ENCODE data around the gene INTS6.

The INTS6 gene

GRCh38 chr13:51456510-51456909, 3.7 kb upstream of the INTS6 start:
- no peak for DNase-seq (ENCODE audit: low read depth in 3 of 3)

DNA sequence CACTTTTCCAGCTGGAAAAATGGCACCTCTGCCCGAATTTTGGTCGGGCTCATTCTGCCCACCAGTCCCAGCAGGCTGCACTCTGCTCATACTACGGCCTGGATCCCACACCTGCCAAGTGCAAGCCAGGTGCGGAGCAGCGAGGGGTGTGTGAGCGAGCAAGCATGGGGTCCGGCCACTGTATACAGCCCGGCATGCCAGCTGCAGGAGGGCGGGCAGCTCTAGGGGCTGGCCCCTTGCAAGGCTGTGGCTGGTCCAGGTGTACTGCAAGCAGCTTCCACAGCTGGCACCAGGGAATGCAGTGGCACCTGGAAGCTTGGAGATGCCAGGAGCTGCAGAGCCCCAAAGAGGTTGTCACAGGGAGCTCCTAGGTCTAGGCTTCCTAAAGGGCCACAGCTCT, 2.7 kb upstream of the INTS6 start:
- DNase-seq (ENCODE audit: low read depth in 3 of 3): no peak

- peak; percentile 23 to 34 (median 34) for DNase-seq (ENCODE audit: low read depth in 3 of 3)
These were observed 1.3 kb upstream of the INTS6 start for GRCh38 chr13:51453959-51454703.

DNA sequence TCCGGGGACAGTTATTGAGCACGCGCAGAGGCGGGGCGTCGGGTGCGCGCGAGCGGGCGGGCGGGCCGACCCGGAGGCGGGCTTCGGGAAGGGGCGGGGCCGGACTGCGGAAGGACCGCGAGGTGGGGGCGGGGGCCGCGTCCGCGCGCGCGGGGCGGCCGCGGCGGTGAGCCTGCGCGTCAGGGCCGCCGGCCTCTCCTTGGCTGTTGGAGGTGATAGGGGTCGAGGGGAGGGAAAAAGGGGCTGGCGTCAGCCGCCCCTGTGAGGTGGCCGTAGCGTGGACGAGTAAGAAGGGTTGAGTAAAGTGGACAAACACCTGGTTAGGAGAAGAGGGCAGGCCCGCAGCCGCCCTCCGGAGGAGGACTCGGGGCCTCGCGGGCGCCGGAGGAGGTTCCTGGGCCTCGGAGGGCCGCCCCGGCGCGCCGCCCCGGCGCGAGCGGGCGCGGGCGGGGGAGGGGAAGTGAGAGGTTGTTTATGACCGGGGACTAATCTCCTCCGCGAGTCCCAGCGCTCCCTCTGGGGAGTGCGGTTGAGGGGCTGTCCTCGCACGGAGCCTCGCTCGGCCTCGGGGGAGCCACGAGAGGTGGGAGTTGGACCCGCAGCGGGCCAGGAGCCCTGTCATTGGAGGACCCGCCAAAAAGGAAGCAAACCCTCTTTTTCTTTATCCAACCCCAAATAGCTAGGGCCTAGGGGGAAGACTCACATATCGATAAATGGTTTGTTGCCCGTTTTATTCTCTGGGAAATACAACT, 547 bp upstream of the INTS6 start:
- DNase-seq (ENCODE audit: low read depth in 3 of 3): peak in 2 of 3 experiments; percentile 67 to 69

- peak; percentile 50 to 61 (median 60) for DNase-seq (ENCODE audit: low read depth in 3 of 3)
These were observed 1.1 kb downstream of the INTS6 start for GRCh38 chr13:51451467-51452360.

DNA sequence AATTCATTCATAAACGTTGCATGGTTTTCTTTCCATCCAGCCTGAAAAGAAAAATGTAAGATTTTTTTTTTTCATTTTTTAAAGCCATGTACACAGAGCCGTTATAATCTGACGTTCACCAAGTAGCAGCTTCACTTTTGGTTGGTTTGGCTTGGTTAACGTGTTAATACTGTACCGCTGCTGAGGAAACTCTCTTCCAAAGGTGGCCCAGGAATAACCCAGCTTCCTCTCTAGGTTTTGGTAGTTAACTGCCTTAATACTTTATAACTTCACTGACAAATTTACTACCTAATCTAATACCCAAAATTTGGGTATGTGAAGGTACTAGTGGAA, 1.7 kb downstream of the INTS6 start:
- DNase-seq (ENCODE audit: low read depth in 3 of 3): no peak

DNA sequence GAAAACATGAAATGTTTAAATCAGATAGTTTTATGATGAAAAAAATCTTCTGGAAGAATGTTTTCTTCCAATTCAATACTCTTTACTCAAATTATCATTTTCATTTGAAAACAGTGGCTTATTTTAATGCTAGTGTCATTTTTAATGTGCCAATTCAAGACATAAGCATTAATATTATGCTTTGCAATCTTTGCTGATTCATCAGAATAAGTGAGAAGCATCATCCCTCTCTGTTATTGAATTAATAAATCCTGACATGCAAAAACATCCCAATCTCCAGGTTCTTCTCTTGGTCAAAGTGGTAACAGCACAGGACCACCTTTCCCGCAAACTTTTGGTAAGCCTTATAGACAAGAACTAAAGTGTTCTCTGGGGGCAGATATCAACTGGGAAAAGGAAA, 3.8 kb downstream of the INTS6 start:
- no peak for DNase-seq (ENCODE audit: low read depth in 3 of 3)

DNA sequence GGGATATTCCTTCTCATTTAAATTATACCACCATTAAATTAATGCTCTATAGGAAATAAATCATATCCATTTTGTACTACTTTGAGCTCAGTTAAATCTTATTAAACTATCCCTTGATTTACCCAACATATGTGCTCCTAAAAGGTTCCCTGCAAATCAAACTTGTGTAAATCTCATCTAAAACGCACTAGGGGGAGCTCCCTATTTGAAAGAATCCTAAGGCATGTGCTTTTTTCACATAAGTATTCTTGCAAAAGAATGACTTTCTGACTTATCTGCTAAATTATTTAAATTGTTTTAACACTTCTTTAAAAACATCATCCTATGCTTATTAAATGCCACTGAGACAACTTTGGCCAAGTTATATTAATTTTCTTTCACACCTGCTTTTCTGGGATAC, 7.9 kb downstream of the INTS6 start:
- no peak for DNase-seq (ENCODE audit: low read depth in 3 of 3)

DNA sequence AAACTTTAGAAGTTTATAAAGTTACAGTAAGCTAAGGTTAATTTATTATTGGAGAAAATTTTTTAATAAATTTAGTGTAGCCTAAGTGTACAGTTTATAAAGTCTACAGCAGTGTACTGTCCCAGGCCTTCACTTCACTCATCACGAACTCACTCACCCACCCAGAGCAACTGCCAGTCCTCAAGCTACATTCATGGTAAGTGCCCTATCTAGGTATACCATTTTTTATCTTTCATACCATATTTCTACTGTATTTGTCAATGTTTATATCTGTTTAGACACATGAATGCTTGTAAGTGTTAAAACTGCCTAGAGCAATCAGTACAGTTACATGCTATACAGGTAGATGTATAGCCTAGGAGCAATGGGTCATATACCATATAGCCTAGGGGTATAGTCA, 12.5 kb downstream of the INTS6 start:
- no peak for DNase-seq (ENCODE audit: low read depth in 3 of 3)

DNA sequence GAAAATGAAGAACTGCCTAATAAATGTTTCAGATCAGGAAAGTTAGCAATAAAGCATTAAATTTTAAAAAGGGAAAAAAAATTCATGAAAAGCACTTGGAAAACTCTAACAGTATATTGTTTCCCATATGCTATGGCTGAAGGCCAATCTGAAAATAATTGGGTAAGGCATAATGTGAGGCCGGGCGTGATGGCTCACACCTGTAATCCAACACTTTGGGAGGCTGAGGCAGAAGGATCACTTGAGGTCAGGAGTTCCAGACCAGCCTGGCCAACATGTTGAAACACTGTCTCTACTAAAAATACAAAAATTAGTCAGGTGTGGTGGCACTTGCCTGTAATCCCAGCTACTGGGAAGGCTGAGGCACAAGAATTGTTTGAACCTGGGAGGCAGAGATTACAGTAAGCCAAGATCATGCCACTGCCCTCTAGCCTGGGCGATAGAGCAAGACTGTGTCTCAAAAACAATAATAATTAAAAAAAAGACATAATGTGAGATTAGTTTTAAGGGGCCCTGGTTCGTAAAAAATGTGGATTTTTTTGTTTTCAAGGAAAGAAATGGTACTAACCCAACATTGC, 15.2 kb downstream of the INTS6 start:
- no peak for DNase-seq (ENCODE audit: low read depth in 3 of 3)

DNA sequence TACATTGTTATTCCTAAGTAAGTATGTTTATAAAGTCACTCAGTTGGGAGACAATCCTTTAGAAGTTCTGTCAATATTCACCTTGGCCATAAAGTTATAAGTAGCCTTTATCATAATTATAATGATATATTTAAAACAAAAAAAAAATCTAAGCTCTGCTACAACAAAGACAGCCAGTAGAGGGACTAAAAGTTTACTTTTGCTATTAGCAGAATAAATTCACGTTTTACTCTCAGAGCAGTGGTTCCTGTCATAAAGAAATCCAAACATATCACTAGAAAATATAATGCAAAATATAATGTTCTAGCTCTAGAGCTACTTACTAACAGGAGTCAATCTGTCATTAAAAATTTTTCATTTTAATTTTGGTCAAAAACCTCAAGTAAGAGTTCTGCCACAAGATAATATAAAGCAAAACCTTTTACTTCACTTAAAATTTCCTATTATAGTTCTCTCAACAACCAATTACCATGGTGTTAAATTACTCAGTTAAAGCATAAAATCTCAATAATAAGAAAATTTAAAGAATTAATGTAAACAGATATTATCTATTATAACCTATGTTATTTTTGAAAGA, 17.7 kb downstream of the INTS6 start:
- DNase-seq (ENCODE audit: low read depth in 3 of 3): no peak

GRCh38 chr13:51432576-51432975, 20.3 kb downstream of the INTS6 start:
- no peak for DNase-seq (ENCODE audit: low read depth in 3 of 3)

DNA sequence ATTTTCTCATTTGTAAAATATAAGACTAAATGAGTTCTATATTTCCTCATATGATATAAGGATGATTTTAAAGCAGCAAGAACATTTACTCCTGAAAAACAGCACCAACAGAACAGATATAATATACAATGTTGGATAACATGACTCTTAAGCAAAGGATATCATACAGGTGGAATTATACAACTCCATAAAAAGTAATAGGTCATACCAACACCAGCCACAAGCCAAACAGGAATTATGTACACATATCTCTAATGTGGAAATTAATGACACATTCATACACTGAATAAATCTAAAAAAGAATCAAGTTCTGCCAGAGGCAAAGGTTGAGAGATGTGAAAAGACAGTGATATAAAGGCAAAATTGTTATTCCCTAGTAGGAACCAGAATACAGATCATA, 25.9 kb downstream of the INTS6 start:
- DNase-seq (ENCODE audit: low read depth in 3 of 3): no peak

- no peak for DNase-seq (ENCODE audit: low read depth in 3 of 3)
These were observed 27.3 kb downstream of the INTS6 start for GRCh38 chr13:51425410-51426042.

DNA sequence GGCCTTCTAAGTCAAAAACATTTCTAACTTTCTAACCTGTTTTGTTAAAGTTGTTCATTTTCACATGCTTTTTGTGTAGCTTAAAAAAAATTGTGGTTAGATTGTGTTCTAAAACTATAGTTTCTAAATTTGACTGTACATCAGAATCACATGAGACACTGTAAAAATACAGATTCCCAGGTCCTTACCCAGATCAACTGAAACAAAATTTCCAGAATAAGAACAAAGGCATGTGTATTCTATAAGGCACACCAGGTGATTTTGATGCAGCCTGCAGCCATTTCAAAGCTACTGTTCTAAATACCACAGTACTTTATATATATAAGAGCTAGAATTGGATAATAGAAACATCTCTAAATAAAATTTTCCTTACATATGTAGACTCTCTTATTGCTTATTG, 29.1 kb downstream of the INTS6 start:
- no peak for DNase-seq (ENCODE audit: low read depth in 3 of 3)

GRCh38 chr13:51422484-51422883, 30.4 kb downstream of the INTS6 start:
- no peak for DNase-seq (ENCODE audit: low read depth in 3 of 3)

DNA sequence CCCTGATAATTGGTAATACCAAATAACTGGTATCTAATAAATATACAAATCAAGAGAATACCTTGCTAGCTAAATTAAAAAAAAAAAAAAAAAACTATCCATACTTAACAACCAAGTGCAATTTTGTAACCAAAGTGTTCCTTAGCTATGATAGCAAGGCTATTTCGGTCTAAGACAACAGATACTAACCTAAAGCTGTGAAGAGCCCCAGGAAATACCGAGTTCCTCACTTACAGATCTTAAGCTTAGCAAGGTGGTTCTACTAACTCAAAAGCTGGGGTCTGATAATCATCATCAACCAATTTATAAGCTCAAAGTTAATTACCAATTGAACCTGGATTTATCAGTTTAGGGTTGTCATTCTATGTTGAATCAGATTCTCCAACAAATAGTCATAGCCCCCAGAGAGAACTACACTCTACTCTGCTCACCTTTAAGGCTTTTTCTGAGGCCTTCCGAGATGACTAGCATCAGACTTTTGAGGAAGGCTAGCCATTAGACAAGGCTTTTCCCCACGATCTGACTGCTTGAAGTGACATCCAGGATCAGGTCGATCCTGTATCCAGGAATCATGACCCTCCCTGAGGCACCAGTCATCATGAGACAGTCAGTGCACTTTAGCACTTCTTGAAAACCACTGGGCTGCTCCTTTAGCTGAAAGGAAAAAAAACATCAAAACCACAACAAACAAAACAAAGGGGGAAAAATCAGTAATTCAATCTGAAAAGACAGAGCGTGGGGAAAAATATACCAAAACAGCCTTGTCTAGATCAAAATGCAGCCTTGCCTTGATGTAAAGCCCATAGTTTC, 31.9 kb downstream of the INTS6 start:
- DNase-seq (ENCODE audit: low read depth in 3 of 3): no peak

GRCh38 chr13:51419001-51419636, 33.7 kb downstream of the INTS6 start:
- DNase-seq (ENCODE audit: low read depth in 3 of 3): no peak

DNA sequence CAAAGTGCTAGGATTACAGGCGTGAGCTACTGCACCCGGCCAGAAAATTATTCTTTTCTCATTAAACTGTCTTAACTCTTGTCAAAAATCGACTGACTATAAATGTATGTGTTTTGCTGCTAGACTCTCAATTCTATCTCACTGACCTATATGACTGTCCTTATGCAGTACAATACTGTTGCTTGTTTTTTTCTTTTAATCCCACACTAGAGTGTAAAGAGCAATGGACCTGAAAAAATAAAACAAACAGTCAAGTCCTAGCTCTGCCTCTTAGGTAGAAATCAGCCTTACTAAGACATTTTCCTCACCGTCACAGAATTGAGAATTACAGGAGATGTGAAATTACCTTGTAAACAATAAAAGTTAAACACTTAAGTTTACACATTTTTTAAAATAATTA, 35.1 kb downstream of the INTS6 start:
- no peak for DNase-seq (ENCODE audit: low read depth in 3 of 3)

DNA sequence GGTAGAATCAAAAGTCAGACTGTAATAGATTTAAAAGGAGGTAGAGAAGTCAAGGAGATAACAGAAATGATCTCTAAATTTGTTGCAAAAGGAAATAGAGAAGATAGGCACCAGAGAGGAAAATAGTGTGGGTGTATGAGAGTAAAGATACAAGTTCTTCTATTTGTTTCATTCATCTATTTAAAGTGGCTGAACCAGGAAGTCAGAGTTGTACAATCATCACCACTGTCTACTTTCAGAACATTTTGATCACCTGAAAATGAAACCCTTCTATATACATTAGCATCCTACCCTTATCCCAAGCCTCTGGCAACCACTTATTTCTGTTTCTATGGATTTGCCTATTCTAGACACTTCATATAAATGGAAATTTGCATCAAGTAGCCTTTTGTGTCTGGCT, 36.7 kb downstream of the INTS6 start:
- no peak for DNase-seq (ENCODE audit: low read depth in 3 of 3)

Data from stimulated activated CD4-positive, alpha-beta T cell treated with anti-CD3 and anti-CD28 coated beads, TNF-alpha, amount 100 ng/mL, for 4 hours (primary cell).